CD4-positive, alpha-beta T cell treated with Interleukin-17A for 4 hours (primary cell): ENCODE results near the gene GPC6.

Experiments
- DNase-seq: peaks from one replicate; pipeline ENCODE4 v3.0.0-alpha.2; 2020; ENCODE audit warnings: mixed read lengths

Gene GPC6

DNA sequence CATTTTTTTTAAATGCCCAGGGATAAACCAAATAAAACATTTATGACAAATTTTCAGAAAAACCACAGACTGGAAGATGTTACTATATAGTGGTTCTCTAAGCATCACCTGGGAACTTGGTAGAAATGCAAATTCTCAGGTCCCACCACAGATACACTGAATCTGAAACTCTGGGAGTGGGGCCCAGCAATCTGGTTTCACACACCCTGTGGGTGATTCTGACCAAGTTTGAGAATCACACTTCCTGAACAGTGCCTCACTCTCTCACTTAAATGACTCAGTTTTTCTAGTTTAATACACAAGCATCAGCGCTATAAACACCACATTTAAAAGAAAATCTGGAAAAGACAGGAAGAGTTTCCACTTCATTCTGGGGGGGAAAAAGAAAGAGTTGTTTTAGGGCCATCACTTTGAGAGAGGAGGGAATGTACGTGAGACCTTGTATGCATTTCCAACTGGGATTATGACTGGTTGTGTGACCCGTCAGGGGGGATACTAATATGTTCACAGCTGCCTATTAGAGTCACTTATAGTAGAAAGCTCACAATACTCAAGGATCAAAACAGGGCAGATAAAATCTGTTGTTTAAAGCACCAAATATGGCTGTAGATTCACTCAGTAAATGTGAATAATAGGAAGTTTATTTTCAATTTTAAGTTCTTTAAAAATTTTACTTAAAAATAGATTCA is 567.7 kb downstream of the GPC6 start:
- DNase-seq: no peak

DNA sequence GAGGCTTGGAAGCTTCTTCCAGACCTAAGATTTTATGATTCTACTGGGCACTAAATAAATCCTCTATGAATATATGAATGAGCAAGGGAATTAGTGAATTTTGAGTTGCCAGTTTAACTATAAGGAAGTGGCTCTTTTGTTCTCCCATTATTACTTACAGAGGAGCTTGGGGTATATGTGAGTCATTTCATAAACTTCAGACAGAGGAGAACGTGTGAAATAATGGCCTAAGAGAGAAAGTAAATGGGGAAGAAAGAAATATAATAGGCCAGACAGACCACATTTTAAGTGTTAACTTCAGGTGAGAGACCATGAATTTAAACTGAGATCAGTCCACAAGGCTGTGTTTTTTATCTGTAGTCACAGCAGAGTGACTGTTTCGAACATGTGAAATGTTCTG is 570.9 kb downstream of the GPC6 start:
- DNase-seq: no peak

DNA sequence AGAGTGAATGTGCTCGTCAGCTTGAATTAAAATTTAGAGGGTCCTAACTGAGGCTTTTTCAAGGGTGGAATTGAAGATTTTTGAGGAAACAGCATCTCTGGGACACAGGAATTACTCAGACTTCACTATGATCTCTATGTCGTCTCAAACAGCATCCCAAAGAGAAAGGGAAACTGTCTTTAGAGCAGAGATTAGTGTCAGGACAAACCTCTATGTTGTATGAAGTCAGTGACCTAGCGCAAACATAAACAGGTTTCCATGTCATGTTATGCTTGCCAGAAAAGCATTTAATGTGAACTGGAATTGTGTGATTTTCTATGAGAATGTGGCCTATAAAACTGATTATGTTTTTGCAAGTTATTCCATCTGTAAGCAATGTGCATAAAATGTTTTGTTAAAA is 573.7 kb downstream of the GPC6 start:
- DNase-seq: no peak

DNA sequence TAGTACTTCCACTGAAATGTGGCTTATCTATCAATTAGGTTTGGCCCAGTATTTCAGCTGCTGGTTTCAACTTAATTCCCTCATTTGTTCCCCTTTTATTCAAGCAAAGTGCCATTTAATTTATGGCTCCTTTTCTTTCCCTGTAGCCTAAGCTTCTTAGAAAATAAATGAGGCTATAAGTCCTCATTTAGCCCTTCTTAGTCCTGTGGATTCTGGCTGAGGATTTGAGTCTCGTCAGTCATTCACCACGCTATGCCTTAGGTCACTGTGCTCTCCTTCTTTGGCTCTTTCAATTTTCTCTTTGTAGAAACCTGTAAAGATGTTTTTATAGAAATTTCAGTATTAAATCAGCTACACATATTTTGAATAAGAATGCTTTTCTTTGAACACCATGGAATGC is 579.1 kb downstream of the GPC6 start:
- no peak for DNase-seq

DNA sequence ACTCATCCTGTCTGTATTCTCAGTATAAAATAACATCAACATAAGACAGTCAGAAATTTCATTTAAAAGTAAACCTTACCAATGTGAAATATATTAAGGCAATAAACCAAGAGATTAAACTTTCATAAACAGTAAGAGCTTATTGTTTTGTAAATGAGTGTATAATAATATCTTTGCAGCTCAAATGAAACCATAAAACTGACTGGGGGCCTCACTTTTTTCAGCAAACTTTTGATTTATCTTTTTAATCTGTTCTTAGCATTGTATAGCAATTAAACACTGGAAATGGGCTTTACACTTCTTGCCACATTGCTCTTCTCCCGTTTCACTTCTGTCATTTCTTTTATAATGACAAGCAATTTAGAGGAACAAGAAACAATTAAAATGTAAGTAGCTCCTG is 580.3 kb downstream of the GPC6 start:
- DNase-seq: no peak

DNA sequence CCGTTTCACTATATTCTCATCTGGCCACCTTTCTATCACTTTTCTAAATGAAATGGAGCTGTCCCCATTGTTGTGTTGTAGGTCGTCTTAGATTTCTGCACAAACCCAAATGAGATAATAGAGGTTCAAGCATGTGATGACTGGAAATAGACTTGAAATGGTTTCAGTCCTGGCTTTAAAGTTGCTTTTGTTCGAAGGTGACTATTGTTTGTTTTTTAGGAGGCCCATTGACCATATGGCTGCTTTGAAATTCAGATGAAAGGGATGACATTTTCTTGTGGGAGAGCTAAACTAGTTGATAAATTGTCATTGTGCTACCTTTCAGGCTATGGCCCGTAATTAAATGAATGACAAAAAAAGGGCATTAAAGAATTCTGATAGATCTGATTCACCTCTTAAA is 583.7 kb downstream of the GPC6 start:
- DNase-seq: no peak

DNA sequence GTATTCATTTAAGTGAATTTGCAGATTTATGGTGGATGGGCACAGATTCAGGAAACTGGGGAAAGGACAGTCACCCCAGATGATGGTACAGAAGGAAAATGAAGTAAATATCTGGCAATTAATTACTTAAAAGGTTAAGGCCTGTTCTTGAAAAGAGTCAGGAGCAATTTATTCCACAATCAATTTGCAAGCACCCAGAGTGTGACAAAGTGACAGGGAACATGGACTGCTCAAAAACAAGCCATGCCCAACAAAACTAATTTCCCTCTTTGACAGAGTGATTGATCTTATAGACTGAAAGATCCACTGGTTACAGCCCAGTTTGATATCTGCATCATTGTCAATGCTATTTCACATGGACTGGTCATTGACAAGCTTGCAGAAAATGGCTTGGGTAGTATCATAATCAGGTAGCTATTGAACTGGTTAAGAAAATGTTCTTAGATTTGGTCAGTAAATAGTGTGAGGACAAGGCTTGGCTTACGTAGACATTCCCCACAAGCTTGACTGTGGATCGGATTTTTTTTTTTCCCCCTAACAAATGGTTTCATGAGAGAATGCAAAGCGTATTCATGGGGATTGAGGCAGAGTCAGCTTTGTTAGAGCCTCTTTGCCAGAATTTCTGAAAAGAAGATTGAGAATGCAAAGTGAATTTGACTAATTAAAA is 584.6 kb downstream of the GPC6 start:
- DNase-seq: no peak

DNA sequence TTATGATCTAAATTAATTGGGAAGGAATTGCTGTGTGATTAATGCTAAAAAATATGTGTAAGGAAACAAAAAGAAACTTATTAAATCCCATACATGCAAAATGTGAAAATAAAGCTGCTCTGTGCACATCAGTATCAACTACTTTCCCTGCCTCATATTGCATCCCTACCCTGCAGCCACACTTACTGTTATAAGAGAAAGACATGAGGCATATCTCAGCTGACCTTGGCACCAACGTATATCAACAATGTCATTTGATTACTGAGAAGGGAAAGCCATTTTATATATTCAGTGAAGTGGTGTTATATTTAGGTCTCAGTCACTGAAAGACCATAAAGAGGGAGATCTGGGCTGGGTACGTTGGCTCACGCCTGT is 585.1 kb downstream of the GPC6 start:
- no peak for DNase-seq

DNA sequence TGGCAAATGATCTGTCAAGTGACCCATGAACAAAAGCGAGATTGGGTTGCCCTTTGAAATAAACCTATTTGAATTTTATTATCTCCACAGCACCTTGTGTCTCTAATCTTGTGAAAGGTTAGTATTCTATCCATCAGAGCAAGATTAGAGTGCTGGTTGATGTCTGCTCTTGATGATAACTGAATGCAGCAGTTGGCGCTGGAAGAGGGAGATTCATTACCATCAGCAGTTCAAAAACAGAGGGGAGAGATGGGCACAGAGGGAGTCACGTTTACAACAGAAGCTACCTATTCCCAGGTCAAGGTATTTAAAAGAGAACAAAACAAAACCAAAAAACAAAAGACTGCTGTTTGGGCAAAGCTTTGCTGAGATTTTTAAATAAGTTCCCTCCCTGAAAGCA is 588.1 kb downstream of the GPC6 start:
- DNase-seq: no peak

DNA sequence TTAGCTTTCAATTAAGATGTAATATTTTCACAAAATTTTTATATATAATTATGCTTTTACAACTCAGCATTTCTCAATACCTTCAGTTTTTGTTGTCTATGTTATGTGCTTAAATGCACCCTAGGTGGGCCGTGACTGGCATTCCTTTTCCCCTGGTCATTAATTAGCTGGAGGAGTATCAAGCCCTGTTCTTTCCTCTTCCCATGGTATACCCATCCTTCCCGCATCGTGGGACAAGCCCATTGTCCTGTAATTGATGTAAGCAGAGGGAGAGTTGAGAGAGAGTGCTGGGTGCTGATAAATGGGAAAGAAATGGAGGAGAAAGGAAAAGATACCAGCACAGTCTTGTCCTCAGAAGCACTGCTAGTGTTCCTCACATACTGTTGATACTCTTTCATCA is 591.7 kb downstream of the GPC6 start:
- DNase-seq: no peak

DNA sequence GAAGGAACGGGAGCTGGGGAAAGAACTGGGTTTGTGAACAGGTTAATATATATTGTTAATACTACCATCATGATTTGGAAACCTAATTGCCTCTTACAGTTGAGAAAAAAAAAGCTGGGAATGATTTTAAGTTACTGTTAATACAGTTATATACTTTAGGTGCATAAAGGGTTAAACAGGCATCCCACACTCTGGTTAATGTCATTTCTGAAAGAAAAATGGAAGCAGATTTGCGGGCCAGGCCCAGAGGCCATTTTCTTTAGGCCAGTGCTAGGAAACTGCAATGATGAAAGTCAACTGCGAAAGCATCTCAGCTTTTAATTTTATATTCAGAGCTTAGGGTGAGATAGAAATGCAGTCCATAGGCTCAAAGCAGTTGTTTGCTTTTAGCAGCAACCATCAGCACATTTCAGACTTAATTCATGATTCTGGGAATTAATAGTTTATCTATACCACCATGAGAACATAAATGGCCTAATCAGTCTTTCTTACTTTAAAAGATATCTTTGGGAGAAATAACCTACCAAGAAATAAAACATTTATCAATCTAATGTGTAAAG is 592.8 kb downstream of the GPC6 start:
- DNase-seq: no peak

DNA sequence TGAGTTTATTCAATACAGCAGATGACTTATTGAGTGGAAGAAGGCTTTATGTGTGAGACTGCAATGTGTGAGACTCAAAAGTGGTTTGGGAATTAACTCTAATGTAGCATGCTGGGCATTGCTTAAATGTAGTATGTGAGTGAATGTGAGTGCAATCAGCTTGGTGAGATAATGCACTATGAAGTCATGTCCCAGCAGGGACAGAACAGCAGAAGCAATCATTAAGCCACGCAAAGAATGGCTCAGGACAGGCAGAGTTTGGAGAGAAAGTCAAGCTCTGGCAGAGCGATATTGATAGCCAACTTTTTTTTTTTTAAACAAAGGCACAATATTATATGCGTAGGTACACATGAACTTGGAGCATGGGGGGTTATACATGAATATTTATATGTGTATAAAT is 597.7 kb downstream of the GPC6 start:
- no peak for DNase-seq

DNA sequence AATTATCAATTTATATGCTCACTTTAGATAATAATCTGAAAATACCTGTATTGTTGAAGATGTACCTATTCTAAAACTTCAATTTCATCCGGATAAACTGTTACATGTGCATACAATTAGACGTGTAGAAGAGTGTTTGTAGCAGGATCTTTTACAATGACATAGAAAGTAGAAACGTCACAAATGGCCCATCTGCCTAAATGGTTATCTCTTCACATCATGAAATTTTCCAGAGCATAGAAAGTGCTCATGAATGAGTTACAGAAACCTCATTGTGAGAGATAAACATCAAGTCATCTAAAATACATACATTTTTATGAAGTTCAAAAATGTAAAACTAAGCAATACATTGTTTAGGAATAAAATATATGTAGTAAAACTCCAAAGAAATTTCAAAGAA is 607.4 kb downstream of the GPC6 start:
- no peak for DNase-seq

DNA sequence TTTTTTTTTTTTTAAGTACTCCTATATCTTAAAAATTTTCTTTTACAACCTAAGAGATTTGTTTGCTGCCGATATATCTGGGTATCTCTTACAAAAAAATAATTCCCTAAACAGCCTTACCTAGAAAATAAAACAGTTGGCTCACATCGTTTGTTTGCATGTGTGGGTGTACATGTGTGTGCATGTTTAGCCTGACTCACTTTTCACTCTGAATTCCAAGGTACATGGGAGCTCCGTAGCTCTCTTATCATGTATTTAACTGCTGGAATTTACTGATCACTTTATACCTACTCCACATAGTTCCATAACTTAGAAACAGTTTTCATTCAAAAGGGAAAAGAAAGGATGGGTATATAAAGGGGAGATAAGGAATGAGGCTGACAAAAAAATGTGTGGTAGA is 616.5 kb downstream of the GPC6 start:
- no peak for DNase-seq

DNA sequence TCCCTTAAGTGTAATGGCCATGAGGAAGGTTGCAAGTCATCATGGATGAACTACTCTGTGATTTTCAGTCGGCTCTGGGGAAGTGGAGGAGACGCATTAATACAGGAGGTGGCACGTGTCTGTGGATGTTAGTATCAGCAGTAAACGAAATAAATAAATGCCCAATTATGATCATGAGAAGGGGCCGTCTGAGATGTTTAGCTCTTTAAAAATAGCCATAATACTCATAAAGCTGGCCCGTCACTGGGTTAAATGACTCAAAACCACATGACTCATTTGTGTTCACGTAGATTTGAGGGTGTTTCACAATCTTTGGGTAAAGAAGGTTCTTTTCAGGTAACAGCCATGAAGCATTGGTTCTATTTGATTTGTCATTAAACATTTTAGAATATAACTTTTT is 620.6 kb downstream of the GPC6 start:
- DNase-seq: no peak

DNA sequence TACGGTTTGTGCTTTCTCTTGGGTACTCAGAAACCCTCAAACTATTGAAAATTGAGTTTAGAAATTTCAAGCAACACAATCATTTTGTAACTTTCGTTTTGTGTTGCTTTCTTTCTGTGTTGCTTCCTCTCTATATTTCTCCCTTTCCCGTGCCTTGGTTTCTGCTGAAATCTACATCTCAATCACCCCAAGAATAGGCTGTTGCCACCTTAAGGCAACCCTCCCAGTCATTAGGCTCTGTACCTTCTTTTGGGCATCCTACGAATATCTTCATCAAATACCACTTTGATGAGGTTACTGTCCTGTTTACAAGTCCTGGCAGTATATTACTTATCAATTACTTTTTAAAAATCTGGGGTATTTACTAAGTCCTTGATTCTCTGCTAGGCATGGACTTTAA is 621.6 kb downstream of the GPC6 start:
- DNase-seq: no peak

DNA sequence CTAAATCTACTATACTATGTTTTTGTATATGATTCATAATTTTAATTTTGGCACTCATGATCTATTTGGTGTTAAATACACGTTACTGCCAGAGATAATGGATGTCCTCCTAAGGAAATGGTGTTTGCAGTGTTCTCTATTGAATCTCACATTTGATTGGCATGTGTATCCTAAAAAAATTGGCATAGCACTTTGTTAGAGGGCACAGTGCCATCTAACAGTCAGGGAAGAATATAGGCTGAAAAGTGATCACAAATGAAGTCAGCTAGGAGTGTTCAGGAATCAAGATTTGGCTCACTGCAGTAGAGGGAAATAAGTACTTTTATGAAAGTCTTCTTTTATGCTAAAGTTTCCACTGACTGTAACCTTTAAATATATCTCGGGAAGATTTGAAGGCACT is 624.6 kb downstream of the GPC6 start:
- DNase-seq: no peak

DNA sequence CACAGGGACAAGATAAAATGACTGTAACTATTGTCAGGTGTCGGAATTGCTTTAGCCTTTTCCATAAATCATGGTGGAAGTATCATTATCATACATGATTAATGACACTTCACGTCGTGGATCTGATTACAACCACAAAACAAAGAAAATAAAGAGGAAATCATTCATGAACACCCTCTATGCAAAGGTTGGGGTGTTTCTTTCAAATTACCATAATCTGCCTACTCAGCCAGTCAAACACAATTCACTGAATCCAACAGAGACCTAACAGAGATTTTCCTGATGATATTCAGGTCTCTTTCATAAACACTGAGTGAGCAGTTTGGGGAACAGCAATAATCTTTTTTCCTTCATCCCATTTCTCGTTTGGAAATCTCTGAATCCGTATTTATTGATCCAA is 627.3 kb downstream of the GPC6 start:
- no peak for DNase-seq

DNA sequence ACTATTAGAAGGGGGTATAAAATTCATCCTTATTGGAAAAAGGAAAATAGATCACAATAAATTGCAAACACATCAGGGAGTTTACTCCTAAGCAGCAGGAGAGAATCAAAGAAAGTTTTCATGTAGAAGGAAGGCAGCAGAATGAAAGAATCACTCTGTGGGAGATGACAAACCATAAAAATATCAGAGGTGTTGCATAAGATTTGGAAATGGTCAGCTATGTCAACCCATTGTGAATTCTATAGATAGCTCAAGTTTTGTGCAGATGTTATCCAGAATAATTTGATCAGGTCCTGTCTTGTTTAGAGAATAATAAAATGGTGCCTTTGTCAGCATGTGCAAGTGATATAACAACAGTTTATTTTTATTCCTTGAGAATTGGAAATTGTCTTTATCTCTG is 630.5 kb downstream of the GPC6 start:
- no peak for DNase-seq

DNA sequence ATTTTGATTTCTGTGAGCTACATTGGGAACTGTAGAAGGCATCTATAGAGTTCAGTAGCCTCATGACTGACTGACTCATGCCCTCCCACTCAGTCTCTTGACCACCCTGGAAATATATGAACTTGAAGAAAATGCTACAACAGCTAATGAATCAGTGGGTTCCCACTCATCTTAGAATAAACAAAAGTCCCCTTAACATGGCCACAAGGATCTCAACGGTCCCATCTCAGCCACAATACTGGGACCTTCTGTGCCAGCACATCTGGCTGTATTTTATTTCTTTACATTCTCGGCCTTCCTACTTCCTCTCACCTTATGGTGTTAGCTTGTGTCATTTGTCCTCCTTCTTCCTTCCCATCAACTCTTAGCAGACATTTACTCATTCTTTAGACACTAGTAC is 633.1 kb downstream of the GPC6 start:
- no peak for DNase-seq

DNA sequence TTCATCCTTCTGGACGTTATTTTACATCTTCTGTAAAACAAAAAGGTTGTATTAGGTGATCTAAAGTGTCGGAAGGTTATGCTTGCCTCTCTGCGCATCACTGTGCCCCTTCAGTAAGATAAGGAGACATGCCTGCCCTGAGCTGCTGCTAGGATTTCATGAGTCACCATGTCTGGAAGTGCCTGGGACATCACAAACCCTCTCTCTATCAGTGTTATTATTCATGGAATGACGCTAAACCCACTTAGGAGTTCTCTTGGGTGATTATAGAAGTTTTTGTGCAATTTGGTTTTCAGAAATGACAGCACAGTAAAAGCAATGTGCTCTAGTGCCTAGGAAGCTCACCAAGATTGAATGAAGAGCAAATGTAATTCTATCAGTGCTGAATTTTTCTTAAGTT is 635.2 kb downstream of the GPC6 start:
- no peak for DNase-seq

DNA sequence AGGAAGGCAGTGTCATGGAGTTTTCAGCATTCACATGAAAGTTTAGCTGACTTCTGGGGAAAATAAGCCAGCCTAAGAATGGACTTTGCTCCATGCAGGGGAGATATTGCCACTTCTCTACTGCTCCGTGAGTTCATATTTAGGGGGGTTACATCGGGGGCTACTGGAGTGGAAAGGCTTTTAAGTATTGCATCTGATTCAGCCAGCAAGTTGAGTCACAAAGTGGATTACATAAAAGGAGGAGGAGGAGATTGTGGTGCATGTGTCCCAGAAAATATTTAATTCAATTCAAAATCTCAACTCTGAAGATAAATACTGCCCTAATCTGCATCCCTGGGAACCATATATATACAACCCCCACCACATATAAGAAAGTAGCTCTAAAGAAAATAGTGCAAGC is 635.7 kb downstream of the GPC6 start:
- no peak for DNase-seq

DNA sequence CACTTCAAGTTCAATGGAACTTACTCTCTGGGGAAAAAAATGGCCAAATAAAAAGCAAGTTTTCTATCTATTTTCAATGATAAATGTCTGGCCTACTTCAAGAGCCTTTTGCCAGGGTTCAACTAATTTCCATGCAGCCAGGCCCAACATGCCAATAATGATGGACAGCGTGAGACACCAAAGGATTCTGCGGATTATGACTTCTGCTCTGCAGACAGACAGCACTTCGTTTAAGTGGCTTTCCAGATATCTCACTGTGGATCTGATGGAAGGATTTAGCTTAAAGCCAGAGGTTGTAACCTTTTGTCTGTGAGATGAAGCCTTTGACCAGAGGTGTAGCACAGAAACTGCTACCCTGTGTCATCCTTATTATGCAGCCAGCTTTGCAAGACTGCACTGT is 638.6 kb downstream of the GPC6 start:
- no peak for DNase-seq

DNA sequence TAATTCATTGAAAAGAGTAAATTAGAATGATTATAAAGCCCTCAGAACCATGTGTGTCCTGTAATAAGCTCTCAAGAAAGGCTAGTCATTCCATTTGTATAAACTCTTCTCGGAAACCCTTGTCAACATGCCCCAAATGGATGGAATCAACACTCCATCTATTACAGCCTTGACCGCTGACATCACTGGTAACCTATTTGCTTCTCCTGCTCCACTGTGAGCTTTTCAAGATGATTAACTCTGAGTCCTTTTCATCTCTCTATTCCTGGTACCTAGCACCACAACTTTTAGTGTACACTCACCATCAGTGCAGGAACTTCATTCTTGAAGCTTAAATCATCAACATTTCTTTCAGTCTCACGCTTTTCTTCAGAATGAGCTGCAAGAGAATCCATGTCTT is 640.9 kb downstream of the GPC6 start:
- no peak for DNase-seq

DNA sequence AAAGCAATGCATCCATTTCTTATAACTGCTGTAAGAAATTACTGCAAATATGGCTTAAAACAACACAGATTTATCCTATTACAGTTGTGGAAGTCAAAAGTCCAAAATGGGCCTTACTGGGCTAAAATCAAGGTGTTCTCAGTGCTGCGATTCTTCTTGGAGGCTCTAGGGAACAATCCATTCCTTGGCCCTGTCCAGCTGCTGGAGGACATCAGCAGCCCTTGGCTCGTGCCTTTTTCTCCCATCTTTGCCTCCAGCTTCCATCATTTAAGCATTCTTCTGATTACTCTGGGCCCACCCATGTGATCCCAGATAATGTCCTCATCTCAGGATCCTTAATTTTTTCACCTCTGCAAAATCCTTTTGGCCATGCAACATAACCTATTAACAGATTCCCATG is 645.8 kb downstream of the GPC6 start:
- DNase-seq: no peak
